NCI-H2227 treated with DMSO at 0.1 percent for 48 hours (cell line): ENCODE measurements around the gene NEO1.

ENCODE experiments used
- DNase-seq: peaks from one replicate; lab custom pipeline; 2025; lab: John Stamatoyannopoulos, UW

Gene NEO1

GRCh38 chr15:73330206-73331051 is 278.2 kb downstream of the NEO1 start:
- no peak for DNase-seq

GRCh38 chr15:73331501-73331900 is 279.2 kb downstream of the NEO1 start:
- DNase-seq, result no peak

- no peak for DNase-seq
Observed at GRCh38 chr15:73331991-73332925, 280.0 kb downstream of the NEO1 start.

GRCh38 chr15:73333001-73333400 is 280.7 kb downstream of the NEO1 start:
- no peak for DNase-seq

GRCh38 chr15:73334086-73334485 is 281.8 kb downstream of the NEO1 start:
- no peak for DNase-seq

GRCh38 chr15:73335026-73335425 is 282.8 kb downstream of the NEO1 start:
- no peak for DNase-seq

- no peak for DNase-seq
Observed at GRCh38 chr15:73335471-73335870, 283.2 kb downstream of the NEO1 start.

GRCh38 chr15:73336756-73337155 is 284.5 kb downstream of the NEO1 start:
- no peak for DNase-seq

GRCh38 chr15:73337187-73337586 is 284.9 kb downstream of the NEO1 start:
- no peak for DNase-seq

- no peak for DNase-seq
Observed at GRCh38 chr15:73338058-73338457, 285.8 kb downstream of the NEO1 start.

- no peak for DNase-seq
Observed at GRCh38 chr15:73338606-73339374, 286.5 kb downstream of the NEO1 start.

- DNase-seq, result no peak
Observed at GRCh38 chr15:73340502-73341192, 288.4 kb downstream of the NEO1 start.

GRCh38 chr15:73341886-73342600 is 289.8 kb downstream of the NEO1 start:
- no peak for DNase-seq

GRCh38 chr15:73344056-73344455 is 291.8 kb downstream of the NEO1 start:
- no peak for DNase-seq

GRCh38 chr15:73345658-73346057 is 293.4 kb downstream of the NEO1 start:
- no peak for DNase-seq

GRCh38 chr15:73346735-73347312 is 294.6 kb downstream of the NEO1 start:
- no peak for DNase-seq

- no peak for DNase-seq
Observed at GRCh38 chr15:73349191-73349590, 296.9 kb downstream of the NEO1 start.

GRCh38 chr15:73352082-73352481 is 299.8 kb downstream of the NEO1 start:
- DNase-seq, result no peak

GRCh38 chr15:73353734-73354133 is 301.5 kb downstream of the NEO1 start:
- DNase-seq, result no peak

- no peak for DNase-seq
Observed at GRCh38 chr15:73354241-73354640, 302.0 kb downstream of the NEO1 start.
